Thyroid gland (tissue), 4 donors: ENCODE measurements around the gene MAPK11.
A peak's percentile ranks its signal among the peaks of the same experiment; 100 is the strongest.

Experiments used
- POLR2A ChIP-seq, 2 donors: fragments of 450-650 bp; IDR thresholded peaks; one replicate each; pipeline ENCODE4 v1.6.1; 2017; ENCODE audit warnings: antibody characterized with exemption in 2 of 2, mild to moderate bottlenecking in 2 of 2, moderate library complexity in 1 of 2
- TF ChIP-seq, protein P1 (sequence below), 6 experiments: fragments of 200-600 bp in 3 of 6; fragments of 450-650 bp in 3 of 6; sonication (generic) in 3 of 6; IDR thresholded peaks; one replicate each; pipeline ENCODE4 v1.5.1; 2016 to 2019; ENCODE audit warnings: antibody characterized with exemption in 6 of 6, mild to moderate bottlenecking in 2 of 6, inconsistent platforms in 1 of 6, moderate library complexity in 1 of 6

DNA sequence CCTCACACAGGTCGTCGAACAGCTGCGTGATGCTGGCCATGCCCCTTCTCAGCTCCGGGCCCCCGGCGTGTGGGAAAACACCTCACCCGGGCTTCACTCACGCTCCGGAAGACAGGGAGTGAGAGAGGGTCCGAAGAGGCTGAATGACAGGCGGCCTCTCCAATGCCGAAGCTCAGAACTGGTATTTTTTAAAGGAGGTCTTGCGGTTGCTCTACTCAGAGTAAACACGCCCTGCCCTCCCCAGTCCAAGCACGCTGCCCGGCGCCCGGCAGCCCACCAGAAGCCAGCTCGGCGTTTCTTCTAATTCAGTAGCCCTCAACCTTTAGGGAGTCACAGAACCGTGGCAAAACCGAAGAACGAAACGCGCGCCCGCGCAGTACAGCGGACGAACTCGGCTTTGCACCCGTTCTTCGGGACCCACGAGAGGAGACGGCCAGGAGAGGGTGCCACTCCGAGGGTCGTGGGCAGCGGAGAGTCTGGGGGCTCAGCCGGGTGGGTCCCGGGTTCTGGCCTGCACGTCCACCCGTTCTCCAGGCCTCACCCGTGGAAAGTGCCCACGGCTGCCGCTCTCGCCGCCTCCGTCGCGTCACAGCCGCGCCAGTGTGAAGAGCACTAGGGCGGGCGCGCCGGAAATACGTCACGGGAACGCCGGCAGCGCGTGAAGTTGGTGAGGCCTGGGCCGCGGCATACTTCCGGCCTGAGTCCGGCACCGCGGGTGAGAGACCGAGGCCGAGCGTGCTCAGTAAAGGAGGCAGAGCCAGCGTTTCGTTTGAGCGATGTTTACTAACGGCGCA lies 25.6 kb downstream of the MAPK11 start, which contains the start of gene TUBGCP6:
- TF ChIP-seq, protein P1, sequence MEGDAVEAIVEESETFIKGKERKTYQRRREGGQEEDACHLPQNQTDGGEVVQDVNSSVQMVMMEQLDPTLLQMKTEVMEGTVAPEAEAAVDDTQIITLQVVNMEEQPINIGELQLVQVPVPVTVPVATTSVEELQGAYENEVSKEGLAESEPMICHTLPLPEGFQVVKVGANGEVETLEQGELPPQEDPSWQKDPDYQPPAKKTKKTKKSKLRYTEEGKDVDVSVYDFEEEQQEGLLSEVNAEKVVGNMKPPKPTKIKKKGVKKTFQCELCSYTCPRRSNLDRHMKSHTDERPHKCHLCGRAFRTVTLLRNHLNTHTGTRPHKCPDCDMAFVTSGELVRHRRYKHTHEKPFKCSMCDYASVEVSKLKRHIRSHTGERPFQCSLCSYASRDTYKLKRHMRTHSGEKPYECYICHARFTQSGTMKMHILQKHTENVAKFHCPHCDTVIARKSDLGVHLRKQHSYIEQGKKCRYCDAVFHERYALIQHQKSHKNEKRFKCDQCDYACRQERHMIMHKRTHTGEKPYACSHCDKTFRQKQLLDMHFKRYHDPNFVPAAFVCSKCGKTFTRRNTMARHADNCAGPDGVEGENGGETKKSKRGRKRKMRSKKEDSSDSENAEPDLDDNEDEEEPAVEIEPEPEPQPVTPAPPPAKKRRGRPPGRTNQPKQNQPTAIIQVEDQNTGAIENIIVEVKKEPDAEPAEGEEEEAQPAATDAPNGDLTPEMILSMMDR (IDR thresholded peaks at IDR 0.05), result peak in 4 of 6 experiments; percentile 7 to 27 (median 22)
- TF ChIP-seq POLR2A (IDR thresholded peaks at IDR 0.05), result peak in 1 of 2 donors; percentile 80
